ENCODE data around the gene CNPY3.
A peak's percentile ranks its signal among the peaks of the same experiment; 100 is the strongest.

The CNPY3 gene

DNA sequence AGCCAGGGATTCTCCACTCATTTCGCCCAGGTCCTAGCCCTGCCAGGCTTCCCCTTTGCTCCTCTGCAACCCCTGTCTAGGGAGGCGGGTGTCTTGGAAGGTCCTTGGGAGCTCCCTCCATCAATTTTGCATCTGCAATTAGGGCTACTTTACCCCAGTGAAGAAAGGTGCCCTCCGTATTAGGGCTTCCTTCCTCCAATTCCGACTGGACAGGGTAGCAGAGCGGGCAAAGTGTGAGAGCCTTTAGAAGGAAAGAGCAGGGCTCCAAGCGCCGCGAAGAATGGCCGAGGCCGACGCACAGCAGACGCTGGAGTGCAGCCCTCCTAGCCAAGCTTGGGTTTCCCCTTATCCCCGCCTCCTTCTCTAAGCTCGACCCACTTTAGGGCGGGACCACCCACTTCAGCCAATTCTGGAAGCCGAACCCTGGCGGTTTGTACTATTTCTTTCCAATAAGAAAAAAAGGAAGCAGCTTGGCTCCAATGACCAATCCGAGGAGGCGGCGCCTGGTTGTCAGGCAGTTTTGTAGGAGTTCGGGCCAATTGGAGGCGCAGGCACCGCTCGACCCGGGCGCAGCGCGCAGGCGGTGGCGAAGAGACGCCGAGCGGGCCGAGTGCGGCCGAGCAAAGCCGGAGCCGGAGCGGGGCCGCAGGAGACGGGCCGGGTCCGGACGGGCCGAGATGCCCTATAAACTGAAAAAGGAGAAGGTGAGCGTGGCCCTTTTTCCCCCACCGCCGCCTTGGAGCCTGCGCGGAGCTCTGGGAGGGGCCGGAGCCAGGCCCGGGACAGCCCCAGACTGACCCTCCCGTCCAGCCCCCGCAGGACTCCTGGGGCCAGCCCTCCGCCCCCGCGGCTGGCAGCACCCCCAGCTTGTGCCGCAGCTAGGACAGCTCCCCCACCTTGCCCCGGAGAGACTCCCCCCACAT, 55.0 kb downstream of the CNPY3 start, which contains the start of gene PPP2R5D (continued):
- TF ChIP-seq ZNF138 (tag by site-specific recombination; IDR thresholded peaks at IDR 0.05; ENCODE audit: borderline replicate concordance): no peak
- no peak for TF ChIP-seq ZNF548 (tag by site-specific recombination; IDR thresholded peaks at IDR 0.05)
- TF ChIP-seq ZXDB (tag by site-specific recombination; IDR thresholded peaks at IDR 0.05): peak; percentile 60
- TF ChIP-seq ZNF169 (tag by site-specific recombination; IDR thresholded peaks at IDR 0.05): no peak
- TF ChIP-seq KLF10 (tag by site-specific recombination; IDR thresholded peaks at IDR 0.05): no peak
- no peak for TF ChIP-seq ZNF626 (tag by site-specific recombination; IDR thresholded peaks at IDR 0.05)
- TF ChIP-seq EGR2 (tag by site-specific recombination; IDR thresholded peaks at IDR 0.05; ENCODE audit: low read depth): peak; percentile 53; the same call in 1 of the 2 replicates
- TF ChIP-seq MZF1 (tag by site-specific recombination; IDR thresholded peaks at IDR 0.05; ENCODE audit: borderline replicate concordance): no peak
- TF ChIP-seq YY1 (tag by site-specific recombination; IDR thresholded peaks at IDR 0.05): 0 out of 2 replicates have a peak, but pooled peaks have one; percentile 15
- TF ChIP-seq OSR2 (tag by site-specific recombination; IDR thresholded peaks at IDR 0.05): no peak
- TF ChIP-seq ZBTB8A (tag by site-specific recombination; IDR thresholded peaks at IDR 0.05): peak; percentile 22; the same call in 1 of the 2 replicates
- no peak for TF ChIP-seq ZNF571 (tag by site-specific recombination; IDR thresholded peaks at IDR 0.05)
- peak; percentile 19; the same call in 1 of the 2 replicates for TF ChIP-seq ZNF561 (tag by site-specific recombination; IDR thresholded peaks at IDR 0.05; ENCODE audit: borderline replicate concordance)
- 0 out of 2 replicates have a peak, but pooled peaks have one; percentile 33 for TF ChIP-seq ZBTB7A (tag by site-specific recombination; IDR thresholded peaks at IDR 0.05; ENCODE audit: low read depth)
- TF ChIP-seq ZNF133 (tag by site-specific recombination; IDR thresholded peaks at IDR 0.05): no peak
- TF ChIP-seq, protein P1, sequence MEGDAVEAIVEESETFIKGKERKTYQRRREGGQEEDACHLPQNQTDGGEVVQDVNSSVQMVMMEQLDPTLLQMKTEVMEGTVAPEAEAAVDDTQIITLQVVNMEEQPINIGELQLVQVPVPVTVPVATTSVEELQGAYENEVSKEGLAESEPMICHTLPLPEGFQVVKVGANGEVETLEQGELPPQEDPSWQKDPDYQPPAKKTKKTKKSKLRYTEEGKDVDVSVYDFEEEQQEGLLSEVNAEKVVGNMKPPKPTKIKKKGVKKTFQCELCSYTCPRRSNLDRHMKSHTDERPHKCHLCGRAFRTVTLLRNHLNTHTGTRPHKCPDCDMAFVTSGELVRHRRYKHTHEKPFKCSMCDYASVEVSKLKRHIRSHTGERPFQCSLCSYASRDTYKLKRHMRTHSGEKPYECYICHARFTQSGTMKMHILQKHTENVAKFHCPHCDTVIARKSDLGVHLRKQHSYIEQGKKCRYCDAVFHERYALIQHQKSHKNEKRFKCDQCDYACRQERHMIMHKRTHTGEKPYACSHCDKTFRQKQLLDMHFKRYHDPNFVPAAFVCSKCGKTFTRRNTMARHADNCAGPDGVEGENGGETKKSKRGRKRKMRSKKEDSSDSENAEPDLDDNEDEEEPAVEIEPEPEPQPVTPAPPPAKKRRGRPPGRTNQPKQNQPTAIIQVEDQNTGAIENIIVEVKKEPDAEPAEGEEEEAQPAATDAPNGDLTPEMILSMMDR (tag by site-specific recombination; IDR thresholded peaks at IDR 0.05): no peak
- TF ChIP-seq ZNF292 (tag by site-specific recombination; IDR thresholded peaks at IDR 0.05; ENCODE audit: borderline replicate concordance, low read depth): no peak
- TF ChIP-seq ZNF654 (tag by site-specific recombination; IDR thresholded peaks at IDR 0.05; ENCODE audit: low read depth): no peak
- TF ChIP-seq ZNF121 (tag by site-specific recombination; IDR thresholded peaks at IDR 0.05): no peak
- no peak for TF ChIP-seq ZNF843 (tag by site-specific recombination; IDR thresholded peaks at IDR 0.05)
- no peak for TF ChIP-seq ZNF768 (tag by site-specific recombination; IDR thresholded peaks at IDR 0.05)
- no peak; the same call in 1 of the 2 replicates for TF ChIP-seq SP7 (tag by site-specific recombination; IDR thresholded peaks at IDR 0.05)
- no peak for TF ChIP-seq PRDM1 (tag by site-specific recombination; IDR thresholded peaks at IDR 0.05)
- TF ChIP-seq ZNF660 (tag by site-specific recombination; IDR thresholded peaks at IDR 0.05): 0 out of 2 replicates have a peak, but pooled peaks have one; percentile 32
- TF ChIP-seq ZNF48 (tag by site-specific recombination; IDR thresholded peaks at IDR 0.05): no peak
- no peak for TF ChIP-seq ZSCAN16 (tag by site-specific recombination; IDR thresholded peaks at IDR 0.05)
- TF ChIP-seq ZBTB17 (tag by site-specific recombination; IDR thresholded peaks at IDR 0.05): peak; percentile 45; the same call in 1 of the 2 replicates
- TF ChIP-seq ZNF747 (tag by site-specific recombination; IDR thresholded peaks at IDR 0.05): no peak
- TF ChIP-seq ZNF530 (tag by site-specific recombination; IDR thresholded peaks at IDR 0.05; ENCODE audit: low read depth): no peak
- no peak for TF ChIP-seq KLF1 (tag by site-specific recombination; IDR thresholded peaks at IDR 0.05)
- TF ChIP-seq GLIS1 (tag by site-specific recombination; IDR thresholded peaks at IDR 0.05): peak; percentile 56
- TF ChIP-seq, protein P2, sequence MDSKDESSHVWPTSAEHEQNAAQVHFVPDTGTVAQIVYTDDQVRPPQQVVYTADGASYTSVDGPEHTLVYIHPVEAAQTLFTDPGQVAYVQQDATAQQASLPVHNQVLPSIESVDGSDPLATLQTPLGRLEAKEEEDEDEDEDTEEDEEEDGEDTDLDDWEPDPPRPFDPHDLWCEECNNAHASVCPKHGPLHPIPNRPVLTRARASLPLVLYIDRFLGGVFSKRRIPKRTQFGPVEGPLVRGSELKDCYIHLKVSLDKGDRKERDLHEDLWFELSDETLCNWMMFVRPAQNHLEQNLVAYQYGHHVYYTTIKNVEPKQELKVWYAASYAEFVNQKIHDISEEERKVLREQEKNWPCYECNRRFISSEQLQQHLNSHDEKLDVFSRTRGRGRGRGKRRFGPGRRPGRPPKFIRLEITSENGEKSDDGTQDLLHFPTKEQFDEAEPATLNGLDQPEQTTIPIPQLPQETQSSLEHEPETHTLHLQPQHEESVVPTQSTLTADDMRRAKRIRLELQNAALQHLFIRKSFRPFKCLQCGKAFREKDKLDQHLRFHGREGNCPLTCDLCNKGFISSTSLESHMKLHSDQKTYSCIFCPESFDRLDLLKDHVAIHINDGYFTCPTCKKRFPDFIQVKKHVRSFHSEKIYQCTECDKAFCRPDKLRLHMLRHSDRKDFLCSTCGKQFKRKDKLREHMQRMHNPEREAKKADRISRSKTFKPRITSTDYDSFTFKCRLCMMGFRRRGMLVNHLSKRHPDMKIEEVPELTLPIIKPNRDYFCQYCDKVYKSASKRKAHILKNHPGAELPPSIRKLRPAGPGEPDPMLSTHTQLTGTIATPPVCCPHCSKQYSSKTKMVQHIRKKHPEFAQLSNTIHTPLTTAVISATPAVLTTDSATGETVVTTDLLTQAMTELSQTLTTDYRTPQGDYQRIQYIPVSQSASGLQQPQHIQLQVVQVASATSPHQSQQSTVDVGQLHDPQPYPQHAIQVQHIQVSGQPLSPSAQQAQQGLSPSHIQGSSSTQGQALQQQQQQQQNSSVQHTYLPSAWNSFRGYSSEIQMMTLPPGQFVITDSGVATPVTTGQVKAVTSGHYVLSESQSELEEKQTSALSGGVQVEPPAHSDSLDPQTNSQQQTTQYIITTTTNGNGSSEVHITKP (tag by site-specific recombination; IDR thresholded peaks at IDR 0.05): peak; percentile 58; the same call in 1 of the 2 replicates
- TF ChIP-seq, protein P3, sequence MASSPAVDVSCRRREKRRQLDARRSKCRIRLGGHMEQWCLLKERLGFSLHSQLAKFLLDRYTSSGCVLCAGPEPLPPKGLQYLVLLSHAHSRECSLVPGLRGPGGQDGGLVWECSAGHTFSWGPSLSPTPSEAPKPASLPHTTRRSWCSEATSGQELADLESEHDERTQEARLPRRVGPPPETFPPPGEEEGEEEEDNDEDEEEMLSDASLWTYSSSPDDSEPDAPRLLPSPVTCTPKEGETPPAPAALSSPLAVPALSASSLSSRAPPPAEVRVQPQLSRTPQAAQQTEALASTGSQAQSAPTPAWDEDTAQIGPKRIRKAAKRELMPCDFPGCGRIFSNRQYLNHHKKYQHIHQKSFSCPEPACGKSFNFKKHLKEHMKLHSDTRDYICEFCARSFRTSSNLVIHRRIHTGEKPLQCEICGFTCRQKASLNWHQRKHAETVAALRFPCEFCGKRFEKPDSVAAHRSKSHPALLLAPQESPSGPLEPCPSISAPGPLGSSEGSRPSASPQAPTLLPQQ (tag by site-specific recombination; IDR thresholded peaks at IDR 0.05): 0 out of 2 replicates have a peak, but pooled peaks have one; percentile 16
- TF ChIP-seq ZNF677 (tag by site-specific recombination; IDR thresholded peaks at IDR 0.05): no peak
- TF ChIP-seq ZBTB21 (tag by site-specific recombination; IDR thresholded peaks at IDR 0.05): no peak
